HG03442 (cell line): ENCODE measurements around the gene C10orf88.
"Not testable (repeated sequence)": the region's sequence is repeated elsewhere in the genome, so short reads cannot be mapped to it uniquely, and the experiment has no call there.

Source experiments
- ATAC-seq: cut with Tn5 transposase; IDR thresholded peaks from one replicate; pipeline ENCODE4 v1.9.1; 2021; ENCODE audit warnings: mild to moderate bottlenecking, moderate library complexity; ENCODE audit not compliant: unreplicated experiment

C10orf88 gene

GRCh38 chr10:122966879-122967278, 12.9 kb upstream of the C10orf88 start:
- no peak for ATAC-seq

- ATAC-seq: no peak
Measured at GRCh38 chr10:122962405-122962804, 8.4 kb upstream of the C10orf88 start.

GRCh38 chr10:122957474-122957873, 3.4 kb upstream of the C10orf88 start:
- no peak for ATAC-seq

- no peak for ATAC-seq
Measured at GRCh38 chr10:122955892-122956291, 1.9 kb upstream of the C10orf88 start.

GRCh38 chr10:122954731-122955050, 664 bp upstream of the C10orf88 start:
- ATAC-seq: no peak

- ATAC-seq: no peak
Measured at GRCh38 chr10:122949296-122949695, 4.7 kb downstream of the C10orf88 start.

GRCh38 chr10:122939856-122940543, 14.0 kb downstream of the C10orf88 start:
- ATAC-seq: no peak

- no peak for ATAC-seq
Measured at GRCh38 chr10:122939133-122939855, 14.7 kb downstream of the C10orf88 start.

- no peak for ATAC-seq
Measured at GRCh38 chr10:122931088-122931906, 22.7 kb downstream of the C10orf88 start.

GRCh38 chr10:122930140-122930539, 23.9 kb downstream of the C10orf88 start:
- no peak for ATAC-seq

- no peak for ATAC-seq
Measured at GRCh38 chr10:122915700-122916099, 38.3 kb downstream of the C10orf88 start.

GRCh38 chr10:122911889-122912484, 42.0 kb downstream of the C10orf88 start:
- ATAC-seq: no peak

- no peak for ATAC-seq
Measured at GRCh38 chr10:122910310-122910709, 43.7 kb downstream of the C10orf88 start, which contains the start of gene FAM24A. Gene FAM24A, plus strand, starts transcription at chr10:122910610. Its CDS starts 1,025 bp downstream, at chr10:122911635.

- ATAC-seq: not testable (repeated sequence)
Measured at GRCh38 chr10:122903861-122904260, 50.2 kb downstream of the C10orf88 start.

GRCh38 chr10:122894261-122894944, 59.6 kb downstream of the C10orf88 start:
- no peak for ATAC-seq

- no peak for ATAC-seq
Measured at GRCh38 chr10:122884166-122884565, 69.9 kb downstream of the C10orf88 start.

- ATAC-seq: no peak
Measured at GRCh38 chr10:122882766-122883165, 71.3 kb downstream of the C10orf88 start.
